HL-60 (cell line): ENCODE data around the gene NXT2.

Experiments
- GABPA ChIP-seq: IDR thresholded peaks from 2 replicates; pipeline ENCODE4 v1.6.1; 2012; ENCODE audit warnings: low read depth
- POLR2AphosphoS5 ChIP-seq: IDR thresholded peaks from 2 replicates; pipeline ENCODE4 v1.6.1; 2012; ENCODE audit warnings: low read depth
- SPI1 ChIP-seq: IDR thresholded peaks from 2 replicates; pipeline ENCODE4 v1.6.1; 2012; ENCODE audit warnings: low read depth, mild to moderate bottlenecking, borderline replicate concordance
- TF ChIP-seq, protein P1 (sequence below): IDR thresholded peaks from one replicate; pipeline ENCODE4 v1.5.1; 2011; ENCODE audit warnings: low read length, control low read depth, inconsistent platforms; ENCODE audit not compliant: insufficient read depth
- TF ChIP-seq, protein P2 (sequence below): IDR thresholded peaks from 2 replicates; pipeline ENCODE4 v1.6.1; 2012; ENCODE audit warnings: low read depth; ENCODE audit not compliant: insufficient replicate concordance

DNA sequence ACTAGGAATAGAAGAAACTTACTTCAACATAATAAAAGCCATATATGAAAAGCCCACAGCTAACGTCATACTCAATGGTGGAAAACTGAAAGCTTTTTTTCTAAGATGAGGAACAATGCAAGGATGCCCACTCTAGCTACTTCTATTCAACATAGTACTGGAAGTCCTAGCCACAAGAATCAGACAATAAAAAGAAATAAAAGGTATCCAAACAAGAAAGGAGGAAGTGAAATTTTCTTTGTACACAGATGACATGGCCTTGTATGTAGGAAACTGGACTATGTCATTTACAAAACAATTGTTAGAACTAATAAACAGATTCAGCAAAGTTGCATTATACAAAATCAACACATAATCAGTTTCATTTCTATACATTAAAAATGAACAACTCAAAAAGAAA, 25.5 kb upstream of the NXT2 start:
- TF ChIP-seq, protein P1, sequence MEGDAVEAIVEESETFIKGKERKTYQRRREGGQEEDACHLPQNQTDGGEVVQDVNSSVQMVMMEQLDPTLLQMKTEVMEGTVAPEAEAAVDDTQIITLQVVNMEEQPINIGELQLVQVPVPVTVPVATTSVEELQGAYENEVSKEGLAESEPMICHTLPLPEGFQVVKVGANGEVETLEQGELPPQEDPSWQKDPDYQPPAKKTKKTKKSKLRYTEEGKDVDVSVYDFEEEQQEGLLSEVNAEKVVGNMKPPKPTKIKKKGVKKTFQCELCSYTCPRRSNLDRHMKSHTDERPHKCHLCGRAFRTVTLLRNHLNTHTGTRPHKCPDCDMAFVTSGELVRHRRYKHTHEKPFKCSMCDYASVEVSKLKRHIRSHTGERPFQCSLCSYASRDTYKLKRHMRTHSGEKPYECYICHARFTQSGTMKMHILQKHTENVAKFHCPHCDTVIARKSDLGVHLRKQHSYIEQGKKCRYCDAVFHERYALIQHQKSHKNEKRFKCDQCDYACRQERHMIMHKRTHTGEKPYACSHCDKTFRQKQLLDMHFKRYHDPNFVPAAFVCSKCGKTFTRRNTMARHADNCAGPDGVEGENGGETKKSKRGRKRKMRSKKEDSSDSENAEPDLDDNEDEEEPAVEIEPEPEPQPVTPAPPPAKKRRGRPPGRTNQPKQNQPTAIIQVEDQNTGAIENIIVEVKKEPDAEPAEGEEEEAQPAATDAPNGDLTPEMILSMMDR = no peak
- TF ChIP-seq POLR2AphosphoS5 (no peak), GABPA (no peak), SPI1 (no peak)
- TF ChIP-seq, protein P2, sequence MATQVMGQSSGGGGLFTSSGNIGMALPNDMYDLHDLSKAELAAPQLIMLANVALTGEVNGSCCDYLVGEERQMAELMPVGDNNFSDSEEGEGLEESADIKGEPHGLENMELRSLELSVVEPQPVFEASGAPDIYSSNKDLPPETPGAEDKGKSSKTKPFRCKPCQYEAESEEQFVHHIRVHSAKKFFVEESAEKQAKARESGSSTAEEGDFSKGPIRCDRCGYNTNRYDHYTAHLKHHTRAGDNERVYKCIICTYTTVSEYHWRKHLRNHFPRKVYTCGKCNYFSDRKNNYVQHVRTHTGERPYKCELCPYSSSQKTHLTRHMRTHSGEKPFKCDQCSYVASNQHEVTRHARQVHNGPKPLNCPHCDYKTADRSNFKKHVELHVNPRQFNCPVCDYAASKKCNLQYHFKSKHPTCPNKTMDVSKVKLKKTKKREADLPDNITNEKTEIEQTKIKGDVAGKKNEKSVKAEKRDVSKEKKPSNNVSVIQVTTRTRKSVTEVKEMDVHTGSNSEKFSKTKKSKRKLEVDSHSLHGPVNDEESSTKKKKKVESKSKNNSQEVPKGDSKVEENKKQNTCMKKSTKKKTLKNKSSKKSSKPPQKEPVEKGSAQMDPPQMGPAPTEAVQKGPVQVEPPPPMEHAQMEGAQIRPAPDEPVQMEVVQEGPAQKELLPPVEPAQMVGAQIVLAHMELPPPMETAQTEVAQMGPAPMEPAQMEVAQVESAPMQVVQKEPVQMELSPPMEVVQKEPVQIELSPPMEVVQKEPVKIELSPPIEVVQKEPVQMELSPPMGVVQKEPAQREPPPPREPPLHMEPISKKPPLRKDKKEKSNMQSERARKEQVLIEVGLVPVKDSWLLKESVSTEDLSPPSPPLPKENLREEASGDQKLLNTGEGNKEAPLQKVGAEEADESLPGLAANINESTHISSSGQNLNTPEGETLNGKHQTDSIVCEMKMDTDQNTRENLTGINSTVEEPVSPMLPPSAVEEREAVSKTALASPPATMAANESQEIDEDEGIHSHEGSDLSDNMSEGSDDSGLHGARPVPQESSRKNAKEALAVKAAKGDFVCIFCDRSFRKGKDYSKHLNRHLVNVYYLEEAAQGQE = no peak
